CD4-positive, alpha-beta T cell treated with Interleukin-4 for 4 hours (primary cell): ENCODE data around the gene PLAC1.

Experiments
- DNase-seq: peaks from one replicate; pipeline ENCODE4 v3.0.0-alpha.2; 2020

PLAC1 gene

DNA sequence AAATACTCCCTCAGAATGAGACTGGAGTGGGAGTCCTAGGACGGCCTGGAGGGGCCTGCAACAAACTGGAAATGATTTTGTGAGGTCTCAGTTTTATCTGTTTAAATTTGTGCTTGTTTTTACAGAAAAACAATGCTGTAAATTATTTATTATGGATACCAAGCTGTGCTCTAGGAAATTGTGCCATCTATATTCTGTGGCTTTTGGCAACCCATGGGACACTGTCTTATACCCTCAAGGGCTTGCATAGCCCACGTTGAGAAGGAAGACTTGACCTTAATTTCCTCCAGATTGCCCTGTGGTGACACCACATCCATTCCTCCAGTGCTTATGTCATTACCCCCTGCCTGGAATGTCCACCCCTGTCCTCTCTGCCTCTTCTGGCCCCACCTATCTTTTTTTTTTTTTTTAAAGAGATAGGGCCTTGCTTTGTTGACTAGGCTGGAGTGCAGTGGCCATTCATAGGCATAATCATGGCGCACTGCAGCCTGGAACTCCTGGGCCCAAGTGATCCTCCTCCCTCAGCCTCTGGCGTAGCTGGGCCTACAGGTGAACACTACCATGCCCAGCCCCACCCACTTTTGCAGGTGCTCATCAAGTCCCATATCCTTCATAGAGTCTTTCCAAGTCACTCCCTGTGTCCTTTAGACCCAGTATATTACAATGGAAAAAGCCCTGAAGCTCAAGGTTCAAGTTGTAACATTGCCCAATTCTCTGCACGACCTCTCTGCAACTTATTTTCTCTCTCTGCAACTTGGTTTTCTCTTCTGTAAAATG, 120.9 kb downstream of the PLAC1 start:
- DNase-seq = no peak

DNA sequence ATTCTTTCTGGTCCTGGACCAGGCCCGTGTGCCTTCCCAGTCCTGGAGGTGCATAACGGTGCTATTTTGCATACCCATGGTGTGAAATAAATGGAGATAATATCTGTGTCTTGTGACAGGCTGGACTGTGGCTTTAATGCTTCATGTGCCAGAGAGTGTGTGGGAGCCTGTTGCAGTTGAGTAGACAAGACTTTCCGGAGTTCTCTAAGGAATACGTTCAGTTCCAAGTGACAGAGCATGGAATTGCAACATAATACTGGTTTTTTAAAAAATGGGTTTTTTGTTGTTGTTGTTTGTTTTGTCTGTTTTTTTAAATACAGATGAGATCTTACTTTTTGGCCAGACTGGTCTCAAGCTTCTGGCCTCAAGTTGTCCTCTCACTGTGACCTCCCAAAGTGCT, 124.3 kb downstream of the PLAC1 start:
- no peak for DNase-seq

DNA sequence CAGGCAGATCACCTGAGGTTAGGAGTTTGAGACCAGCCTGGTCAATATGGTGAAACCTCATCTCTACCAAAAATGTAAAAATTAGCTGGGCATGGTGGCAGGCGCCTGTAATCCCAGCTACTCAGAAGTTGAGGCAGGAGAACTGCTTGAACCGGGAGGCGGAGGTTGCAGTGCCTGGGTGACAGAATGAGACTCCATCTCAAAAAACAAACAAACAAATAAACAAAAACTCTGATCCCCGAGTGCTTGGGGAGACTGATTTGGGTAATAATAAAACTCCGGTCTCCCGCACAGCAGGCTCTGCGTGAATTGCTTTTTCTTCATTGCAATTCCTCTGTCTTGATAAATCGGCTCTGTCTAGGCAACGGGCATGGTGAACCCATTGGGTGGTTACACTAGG, 124.9 kb downstream of the PLAC1 start:
- no peak for DNase-seq

DNA sequence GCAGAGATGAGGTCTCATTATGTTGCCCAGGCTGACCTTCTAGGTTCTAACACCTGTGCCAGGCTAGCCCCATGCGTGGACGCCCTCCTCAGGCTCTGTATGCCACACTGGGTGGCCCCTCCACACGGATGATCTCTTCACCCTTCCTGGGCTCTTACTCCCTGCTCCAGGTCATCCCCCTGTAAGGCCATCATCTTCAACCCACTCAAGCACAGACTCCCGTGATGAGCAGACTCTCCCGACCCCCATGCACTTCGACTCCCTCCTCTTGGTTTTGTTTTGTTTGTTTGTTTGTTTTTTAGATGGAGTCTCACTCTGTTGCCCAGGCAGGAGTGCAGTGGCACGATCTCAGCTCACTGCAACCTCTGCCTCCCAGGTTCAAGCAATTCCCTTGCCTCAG, 127.4 kb downstream of the PLAC1 start:
- no peak for DNase-seq

DNA sequence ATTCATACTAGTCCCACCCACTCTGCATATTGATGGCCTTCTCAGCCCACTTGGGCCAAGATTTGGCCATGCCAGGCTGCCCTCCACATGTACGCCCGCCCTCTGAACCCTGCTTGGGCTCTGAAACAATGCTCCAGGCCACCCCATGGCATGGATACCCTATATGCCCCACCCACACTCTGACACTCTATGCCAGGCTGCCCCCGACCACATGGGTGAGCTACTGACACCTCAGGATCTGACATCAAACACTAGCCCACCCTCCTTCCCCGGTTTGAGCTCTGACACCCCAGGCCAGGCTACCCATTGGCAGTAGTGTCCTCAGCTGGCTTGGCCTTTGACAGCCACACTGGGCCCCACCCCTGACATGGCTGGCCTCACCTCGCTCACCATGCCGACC, 128.8 kb downstream of the PLAC1 start:
- DNase-seq = no peak

DNA sequence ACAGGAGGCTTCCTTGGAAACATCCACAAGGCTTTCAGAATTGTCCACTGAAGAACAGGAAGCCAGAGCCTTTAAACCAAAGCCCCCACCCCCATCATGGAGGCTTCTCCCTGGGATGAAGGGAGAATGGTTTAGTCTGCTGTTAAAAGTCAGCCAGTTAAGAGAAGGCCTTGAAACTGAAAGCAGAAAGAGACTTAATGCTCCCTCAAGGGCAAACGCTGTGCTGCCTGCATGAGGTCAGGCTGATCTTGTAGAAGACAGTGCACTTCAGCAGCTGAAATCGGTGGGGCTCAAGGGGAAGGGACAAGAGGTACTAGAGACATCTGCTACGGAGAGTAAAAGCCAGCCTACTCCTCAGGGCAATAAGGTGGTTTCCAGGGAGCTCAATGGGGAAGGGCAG, 129.3 kb downstream of the PLAC1 start:
- no peak for DNase-seq

DNA sequence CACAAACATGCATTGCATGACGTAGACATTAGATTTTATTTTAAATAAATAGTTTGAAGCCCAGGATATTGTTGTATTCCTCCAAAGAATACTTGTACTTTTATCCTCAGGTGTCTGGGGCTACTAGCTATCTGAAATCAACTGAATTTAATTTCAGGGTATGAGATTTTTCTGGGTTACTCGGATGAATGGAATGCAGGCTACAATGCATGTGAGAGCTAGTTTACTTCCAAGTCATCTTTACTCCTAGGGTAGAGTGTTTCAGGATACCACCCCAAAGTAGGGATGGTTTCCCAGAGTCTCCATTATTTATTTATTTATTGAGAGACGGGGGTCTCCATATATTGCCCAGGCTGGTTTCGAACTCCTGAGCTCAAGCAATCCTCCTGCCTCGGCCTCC, 131.9 kb downstream of the PLAC1 start:
- DNase-seq = no peak

DNA sequence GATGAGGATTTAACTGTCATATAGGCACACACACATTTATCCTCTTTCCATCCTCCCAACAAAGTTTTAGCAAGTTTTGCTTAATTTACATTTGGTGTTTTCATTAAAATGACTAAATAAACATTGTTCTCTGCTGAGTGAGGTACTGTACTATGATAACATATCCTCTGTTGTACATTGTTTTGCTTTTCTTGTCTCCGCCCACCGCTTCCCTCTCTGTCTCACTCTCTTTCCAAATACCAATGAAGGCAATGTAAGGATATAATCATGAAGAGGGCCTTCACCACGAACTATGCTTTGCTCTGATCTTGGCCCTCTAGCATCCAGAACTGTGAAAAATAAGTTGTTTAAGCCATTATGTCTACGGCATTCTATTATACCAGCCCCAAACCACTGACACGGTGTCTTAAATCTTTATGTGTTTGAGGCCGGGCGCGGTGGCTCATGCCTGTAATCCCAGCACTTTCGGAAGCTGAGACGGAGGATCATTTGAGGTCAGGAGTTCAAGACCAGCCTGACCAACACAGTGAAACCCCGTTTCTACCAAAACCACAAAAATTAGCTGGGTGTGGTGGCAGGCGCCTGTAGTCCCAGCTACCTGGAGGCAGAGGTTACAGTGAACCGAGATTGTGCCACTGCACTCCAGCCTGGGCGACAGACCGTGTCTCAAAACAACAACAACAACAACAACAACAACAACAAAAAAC, 133.0 kb downstream of the PLAC1 start:
- DNase-seq = no peak

DNA sequence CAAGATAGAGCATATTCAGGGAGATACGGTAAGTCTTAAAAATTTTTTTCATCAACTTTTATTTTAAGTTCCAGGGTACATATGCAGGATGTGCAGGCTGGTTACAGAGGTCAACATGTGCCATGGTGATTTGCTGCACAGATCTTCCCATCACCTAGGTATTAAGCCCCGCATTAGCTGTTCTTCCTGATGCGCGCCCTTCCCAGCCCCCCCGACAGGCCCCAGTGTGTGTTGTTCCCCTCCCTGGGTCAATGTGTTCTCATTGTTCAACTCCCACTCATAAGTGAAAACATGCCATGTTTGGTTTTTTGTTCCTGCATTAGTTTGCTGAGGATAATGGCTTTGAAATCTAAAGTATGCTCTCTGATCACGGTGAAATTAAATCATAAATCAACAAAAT, 134.1 kb downstream of the PLAC1 start:
- no peak for DNase-seq

DNA sequence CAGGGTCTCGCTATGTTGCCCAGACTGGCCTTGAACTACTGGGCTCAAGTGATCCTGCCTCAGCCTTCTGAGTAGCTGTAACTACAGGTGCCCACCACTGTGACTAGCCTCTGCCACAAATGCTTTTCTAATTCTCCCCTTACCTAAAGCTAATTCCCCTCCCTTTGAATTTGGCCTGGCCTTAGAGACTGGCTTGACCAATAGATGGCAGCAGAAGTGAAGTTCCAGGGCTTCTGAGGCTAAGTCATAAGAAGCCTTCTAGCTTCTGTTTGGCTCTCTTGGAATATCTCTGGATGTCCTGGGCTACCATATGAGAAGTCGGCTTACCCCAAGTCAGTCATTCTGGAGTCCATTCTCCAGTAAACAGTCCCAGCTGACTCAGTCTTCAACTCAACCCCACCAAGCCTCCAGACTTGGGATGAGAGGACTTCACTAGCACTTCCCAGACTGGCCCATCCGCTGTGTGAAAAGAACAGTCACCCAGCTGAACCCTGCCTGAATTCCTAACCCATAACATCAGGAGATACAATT, 137.3 kb downstream of the PLAC1 start:
- no peak for DNase-seq
